ENCODE results near the gene OXSR1.
"Not testable (repeated sequence)": the region's sequence is repeated elsewhere in the genome, so short reads cannot be mapped to it uniquely, and the experiment has no call there.

The OXSR1 gene

GRCh38 chr3:38146504-38146903, 18.8 kb upstream of the OXSR1 start:
- no peak for DNase-seq

GRCh38 chr3:38147421-38147820, 17.9 kb upstream of the OXSR1 start:
- no peak for DNase-seq

DNA sequence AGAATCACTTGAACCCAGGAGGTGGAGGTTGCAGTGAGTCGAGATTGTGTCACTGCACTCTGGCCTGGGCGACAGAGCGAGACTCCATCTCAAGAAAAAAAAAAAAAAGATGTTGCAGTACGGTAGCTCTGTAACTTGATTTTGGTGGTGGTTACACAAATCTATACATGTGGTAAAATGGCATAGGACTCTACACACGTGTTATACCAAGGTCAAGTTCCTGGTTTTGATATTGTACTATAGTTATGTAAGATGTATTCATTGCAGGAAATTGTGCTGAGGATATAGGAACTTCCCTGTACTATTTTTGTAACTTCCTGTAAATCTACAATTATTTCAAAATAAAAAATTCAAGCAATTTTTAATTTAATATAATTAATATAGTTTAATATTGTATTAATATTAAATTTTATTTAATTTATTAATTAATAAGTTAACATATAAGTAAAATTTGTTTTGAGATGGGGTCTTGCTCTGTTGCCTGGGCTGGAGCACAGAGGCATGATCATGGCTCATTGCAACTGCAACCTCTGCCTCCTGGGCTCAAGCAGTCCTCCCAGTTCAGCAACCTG, 16.9 kb upstream of the OXSR1 start:
- no peak for DNase-seq

DNA sequence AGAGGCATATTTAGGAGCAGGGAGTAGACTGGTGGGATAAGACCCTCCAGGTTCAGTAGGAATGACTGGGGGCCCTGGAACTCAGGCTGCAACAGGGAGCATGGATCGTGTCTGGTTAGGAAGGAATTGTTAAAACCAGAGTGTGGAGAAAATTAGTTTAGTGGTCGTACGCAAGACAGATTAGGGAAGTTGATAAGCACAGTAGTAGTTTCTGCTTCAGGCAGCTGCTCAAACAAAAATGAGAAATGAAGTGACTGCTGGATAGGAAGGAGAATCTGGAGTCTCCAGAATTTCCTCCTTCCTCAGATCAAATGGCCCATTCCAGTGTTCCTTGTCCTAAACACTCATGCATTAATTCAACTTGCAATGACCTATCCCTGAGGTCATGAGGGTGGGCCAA, 15.6 kb upstream of the OXSR1 start:
- no peak for DNase-seq

- no peak for DNase-seq
Measured at GRCh38 chr3:38150780-38151528, 14.4 kb upstream of the OXSR1 start.

DNA sequence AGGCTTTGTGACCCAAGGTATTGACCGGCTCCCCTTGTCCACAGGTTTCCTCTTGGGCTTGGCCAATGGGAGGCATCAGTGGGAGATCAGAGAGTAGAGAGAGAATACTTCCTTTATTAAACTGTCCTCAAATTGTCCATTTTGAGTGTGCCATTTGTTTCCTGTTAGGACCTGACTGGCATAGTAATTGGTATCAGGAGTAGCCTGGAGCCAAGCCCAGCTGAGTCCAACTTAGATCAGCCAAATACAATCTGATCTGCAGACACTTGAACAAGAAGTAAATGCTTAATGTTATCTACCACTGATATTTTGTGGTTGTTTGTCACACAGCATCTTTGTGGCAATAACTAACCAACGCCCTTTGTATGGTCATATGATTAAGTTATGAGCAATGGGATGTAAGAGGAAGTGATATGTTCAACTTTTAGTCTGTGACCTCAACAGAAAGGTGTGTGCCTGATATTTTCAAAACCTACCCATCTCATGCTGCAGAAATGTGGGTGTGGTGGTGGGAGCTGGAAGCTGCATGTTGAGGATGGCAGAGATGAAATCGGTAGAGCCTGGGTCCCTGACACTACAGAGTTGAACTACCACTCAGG, 13.6 kb upstream of the OXSR1 start:
- DNase-seq: no peak

- DNase-seq: no peak
Measured at GRCh38 chr3:38152609-38153008, 12.7 kb upstream of the OXSR1 start.

- DNase-seq: no peak
Measured at GRCh38 chr3:38153221-38153620, 12.1 kb upstream of the OXSR1 start.

DNA sequence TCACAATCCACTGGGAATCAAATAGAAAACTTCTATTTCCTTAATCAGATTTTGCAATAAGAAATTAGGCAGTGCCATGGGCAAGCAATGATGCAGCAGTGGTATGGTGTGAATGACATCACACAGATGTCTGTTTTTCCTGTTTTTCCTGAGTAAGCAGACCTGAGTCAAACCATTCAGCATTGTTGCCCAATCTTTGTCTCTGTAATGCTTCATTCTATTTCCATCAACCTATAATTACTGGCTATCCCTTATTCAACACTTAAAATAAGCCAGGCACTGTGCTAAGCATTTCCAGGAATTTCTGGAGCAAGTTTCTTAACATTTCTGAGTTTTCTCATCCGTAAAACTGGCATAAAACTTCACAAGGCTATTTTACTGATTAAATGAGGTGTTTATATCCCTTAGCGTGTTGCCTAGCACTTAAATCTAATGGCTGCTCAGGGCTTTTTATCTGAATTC, 11.3 kb upstream of the OXSR1 start:
- DNase-seq: no peak

GRCh38 chr3:38154625-38155255, 10.6 kb upstream of the OXSR1 start:
- no peak for DNase-seq

DNA sequence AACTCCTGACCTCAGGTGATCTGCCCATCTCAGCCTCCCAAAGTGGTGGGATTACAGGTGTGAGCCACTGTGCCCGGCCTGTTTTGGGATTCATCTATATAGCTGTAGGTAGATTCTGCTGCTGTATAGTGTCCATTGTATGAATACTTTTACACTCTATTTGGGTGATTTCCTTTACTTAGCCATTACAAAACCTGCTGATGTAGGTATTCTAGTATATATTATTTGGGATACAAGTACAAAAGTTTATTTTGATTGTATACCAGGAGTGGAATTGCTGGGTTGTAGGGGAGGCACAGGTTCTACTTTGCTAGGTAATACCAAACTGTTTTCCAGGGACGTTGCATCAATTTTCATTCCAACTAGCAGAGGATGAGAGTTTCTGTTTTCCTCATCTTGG, 9.5 kb upstream of the OXSR1 start:
- DNase-seq: no peak

DNA sequence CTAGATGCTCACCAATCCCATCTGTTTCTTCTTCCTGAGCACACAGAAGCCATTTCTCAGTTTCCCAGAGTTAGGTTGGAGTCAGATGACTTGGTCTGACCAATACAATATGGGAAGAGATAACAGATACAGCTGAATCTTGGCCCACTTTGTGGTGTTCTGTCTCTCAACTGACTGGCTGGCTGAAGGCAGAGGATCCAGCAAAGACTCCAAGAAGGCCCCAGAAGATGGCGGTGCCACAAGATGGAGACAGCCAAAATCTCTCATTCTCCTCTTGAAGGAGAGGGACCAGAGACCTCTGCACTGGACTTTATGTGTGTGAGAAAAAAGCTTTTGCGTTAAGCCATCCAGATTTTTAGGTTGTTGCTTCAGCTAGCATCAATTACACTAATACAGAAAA, 8.2 kb upstream of the OXSR1 start:
- DNase-seq: no peak

GRCh38 chr3:38157595-38157994, 7.7 kb upstream of the OXSR1 start:
- DNase-seq: no peak

GRCh38 chr3:38158472-38158871, 6.9 kb upstream of the OXSR1 start:
- DNase-seq: no peak

DNA sequence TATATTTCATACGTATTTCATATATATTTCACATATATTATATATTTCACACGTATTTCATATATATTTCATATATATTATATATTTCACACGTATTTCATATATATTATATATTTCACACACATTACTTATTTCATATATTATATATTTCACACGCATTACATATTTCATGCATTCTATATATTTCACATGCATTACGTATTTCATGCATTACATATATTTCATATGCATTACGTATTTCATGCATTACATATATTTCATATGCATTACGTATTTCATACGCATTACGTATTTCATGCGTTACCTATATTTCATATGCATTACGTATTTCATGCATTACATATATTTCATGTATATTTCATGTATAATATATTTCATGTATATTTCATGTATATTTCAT, 4.6 kb upstream of the OXSR1 start:
- DNase-seq: not testable (repeated sequence)

GRCh38 chr3:38163117-38163840, 2.1 kb upstream of the OXSR1 start:
- DNase-seq: no peak

- DNase-seq: no peak
Measured at GRCh38 chr3:38163841-38164642, 1.3 kb upstream of the OXSR1 start.

DNA sequence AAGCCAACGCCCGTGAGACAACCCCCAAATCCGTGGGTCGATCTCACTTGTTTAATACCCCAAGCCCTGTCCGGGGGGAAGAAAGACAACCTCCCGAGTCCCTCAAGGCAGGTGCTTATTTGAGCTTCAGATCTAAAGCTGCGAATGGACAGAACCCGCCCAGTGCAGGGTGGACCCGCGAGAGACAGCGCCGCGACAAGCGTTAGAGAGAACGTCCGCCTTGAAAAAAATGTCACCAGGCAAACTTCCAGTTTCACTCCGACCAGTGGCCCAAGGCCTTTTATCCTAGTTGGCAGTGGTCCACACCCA, 740 bp upstream of the OXSR1 start:
- no peak for DNase-seq

GRCh38 chr3:38165722-38166387, 518 bp downstream of the OXSR1 start:
- DNase-seq: peak in 2 of 4 experiments; percentile 38 to 46

- DNase-seq: no peak
Measured at GRCh38 chr3:38167591-38167990, 2.3 kb downstream of the OXSR1 start.

- no peak for DNase-seq
Measured at GRCh38 chr3:38168151-38169026, 3.1 kb downstream of the OXSR1 start.
